Stimulated activated CD8-positive, alpha-beta memory T cell treated with anti-CD3 and anti-CD28 coated beads, Interleukin-7, amount 100 ng/mL, for 4 hours (primary cell): Measurements from ENCODE around the gene FOXA2.
"Not testable (repeated sequence)": the region's sequence is repeated elsewhere in the genome, so short reads cannot be mapped to it uniquely, and the experiment has no call there.

Experiments
- DNase-seq, 2 donors: peaks; one replicate each; pipeline ENCODE4 v3.0.0-alpha.2; 2020; ENCODE audit warnings: low read depth in 2 of 2

FOXA2 gene

GRCh38 chr20:22567944-22568871 is 16.2 kb downstream of the FOXA2 start:
- DNase-seq: no peak

- DNase-seq: no peak
Observed at GRCh38 chr20:22566876-22567658, 17.3 kb downstream of the FOXA2 start.

GRCh38 chr20:22563062-22563965 is 21.1 kb downstream of the FOXA2 start:
- no peak for DNase-seq

- DNase-seq: no peak
Observed at GRCh38 chr20:22562620-22563019, 21.8 kb downstream of the FOXA2 start.

DNA sequence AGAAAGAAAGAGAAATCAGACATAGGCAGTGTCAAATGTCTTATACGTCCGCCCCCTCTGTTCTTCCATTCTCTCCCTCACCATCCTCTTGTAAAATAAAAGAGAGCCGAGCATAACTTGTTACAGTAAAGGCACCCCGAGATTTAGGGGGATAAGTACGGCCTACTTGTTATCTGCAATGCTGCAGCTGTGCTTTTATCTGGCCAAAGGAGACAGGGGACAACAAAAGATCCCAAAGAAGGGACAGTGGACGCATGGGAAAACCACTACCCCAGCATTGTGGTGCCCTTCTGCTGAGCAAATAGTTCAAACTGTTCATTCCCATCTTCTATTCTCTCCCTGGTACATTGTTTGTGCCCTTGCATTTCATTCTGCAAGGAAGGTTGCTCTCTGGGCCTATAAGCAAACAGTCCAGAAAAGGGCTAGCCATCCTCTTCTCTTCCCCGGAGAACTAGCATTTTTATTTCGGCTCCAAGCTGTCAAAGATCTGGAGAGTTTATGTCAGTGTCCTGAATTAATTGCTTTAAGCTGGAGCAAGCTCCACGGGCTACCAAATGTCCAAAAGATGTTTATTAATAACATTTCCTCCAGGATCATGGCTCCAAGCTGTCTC is 22.3 kb downstream of the FOXA2 start:
- DNase-seq: no peak

- DNase-seq: no peak
Observed at GRCh38 chr20:22560817-22561216, 23.6 kb downstream of the FOXA2 start.

DNA sequence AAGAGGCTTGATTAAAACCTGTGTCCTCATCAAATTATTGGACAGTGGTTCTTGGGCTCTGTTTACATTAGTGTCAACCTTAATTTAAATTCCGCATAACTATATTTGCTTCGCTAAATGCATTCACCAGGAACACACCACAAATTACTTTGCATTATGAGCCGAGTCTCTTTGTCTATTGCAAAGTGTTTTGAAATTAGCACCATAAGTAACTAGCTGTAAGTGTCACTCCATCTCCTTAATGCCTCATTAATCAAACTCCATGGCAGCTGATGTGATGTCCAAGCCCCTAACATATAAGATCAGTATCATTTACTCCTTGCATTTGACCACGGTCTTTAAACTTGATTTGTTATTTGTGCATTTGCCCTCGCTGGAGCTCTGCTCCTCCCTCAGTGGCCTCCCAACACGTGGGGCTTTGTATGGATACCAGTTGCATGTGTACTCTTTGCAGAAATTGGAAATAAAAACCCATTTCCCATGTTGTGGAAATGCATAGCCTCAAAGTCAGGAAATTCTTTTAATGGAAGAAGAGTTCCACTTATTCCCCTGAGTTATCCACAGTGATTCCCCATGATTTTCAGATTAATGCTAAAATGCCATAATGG is 24.6 kb downstream of the FOXA2 start:
- DNase-seq: no peak

- DNase-seq: no peak
Observed at GRCh38 chr20:22557403-22558276, 26.7 kb downstream of the FOXA2 start.

GRCh38 chr20:22556565-22557056 is 27.8 kb downstream of the FOXA2 start:
- DNase-seq: no peak

- DNase-seq: no peak
Observed at GRCh38 chr20:22555791-22556564, 28.4 kb downstream of the FOXA2 start.

- no peak for DNase-seq
Observed at GRCh38 chr20:22554391-22554790, 30.0 kb downstream of the FOXA2 start.

DNA sequence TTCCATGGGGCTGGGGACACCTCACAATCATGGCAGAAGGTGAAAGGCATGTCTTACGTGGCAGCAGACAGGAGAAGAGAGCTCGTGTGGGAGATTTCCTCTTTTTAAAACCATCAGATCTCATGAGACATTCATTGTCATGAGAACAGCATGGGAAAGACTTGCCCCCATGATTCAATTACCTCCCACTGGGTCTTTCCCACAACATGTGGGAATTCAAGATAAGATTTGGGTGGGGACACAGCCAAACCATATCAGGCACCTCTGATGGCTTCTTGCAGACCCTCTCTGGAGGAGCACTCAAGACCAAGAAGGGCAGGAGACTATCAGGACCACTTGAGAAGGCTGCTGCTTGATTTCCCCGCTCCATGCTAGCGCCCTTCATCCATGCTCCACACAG is 33.9 kb downstream of the FOXA2 start:
- DNase-seq: not testable (repeated sequence)

DNA sequence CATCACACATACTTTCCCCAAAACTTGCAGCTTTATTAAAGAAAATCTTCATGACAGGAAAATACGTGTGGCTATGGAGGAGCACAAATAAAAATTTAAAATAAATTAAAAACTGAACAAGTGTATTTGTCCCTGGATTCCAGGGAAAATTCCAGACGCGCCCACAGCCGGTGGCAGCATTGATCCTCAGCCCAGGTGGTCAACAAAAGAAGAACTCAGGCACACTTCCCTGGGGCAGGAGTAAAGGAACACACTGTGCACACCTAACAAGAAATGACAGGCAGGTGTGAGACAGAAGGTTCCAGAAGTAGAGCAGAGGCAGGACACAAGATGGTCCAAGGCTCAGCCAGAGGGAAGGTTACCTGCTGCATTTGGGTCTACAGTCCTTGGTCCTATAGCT is 36.3 kb downstream of the FOXA2 start:
- DNase-seq: no peak

- no peak for DNase-seq
Observed at GRCh38 chr20:22546344-22546743, 38.0 kb downstream of the FOXA2 start.

DNA sequence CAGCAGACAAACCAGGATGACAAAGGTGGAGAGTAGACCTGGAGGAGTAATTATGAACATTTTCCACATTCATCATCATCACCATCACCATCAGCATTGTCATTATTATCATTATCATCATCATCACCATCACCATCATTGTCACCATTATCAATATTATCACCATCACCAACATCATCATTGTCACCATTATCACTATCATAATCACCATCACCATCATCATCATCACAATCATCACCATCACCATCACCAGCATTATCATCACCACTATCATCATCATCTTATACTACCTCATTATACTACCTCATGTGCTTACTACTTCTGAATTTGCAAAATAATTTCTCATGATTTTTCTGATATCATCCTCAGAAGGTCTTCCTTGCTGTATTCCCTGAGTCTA is 39.3 kb downstream of the FOXA2 start:
- no peak for DNase-seq

DNA sequence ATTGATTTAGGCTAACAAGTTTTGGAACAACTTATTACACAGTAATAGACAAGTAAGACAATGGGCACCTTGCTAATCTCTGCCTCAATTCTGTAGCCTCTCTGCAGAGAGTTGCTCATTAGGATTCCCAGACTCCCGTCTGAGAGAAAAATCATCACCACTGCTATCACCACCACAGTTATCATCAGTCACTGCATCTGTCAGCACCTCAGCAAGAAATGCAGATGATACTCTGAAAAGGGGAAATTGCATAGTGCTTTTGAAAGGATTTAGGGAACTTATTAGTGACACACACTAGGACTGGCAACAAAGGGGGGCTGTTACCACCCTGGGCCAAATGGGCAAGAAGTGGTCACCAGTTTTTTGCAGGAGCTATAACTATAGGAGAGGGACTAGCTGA is 39.9 kb downstream of the FOXA2 start:
- DNase-seq: no peak

GRCh38 chr20:22542427-22542826 is 41.9 kb downstream of the FOXA2 start:
- no peak for DNase-seq

DNA sequence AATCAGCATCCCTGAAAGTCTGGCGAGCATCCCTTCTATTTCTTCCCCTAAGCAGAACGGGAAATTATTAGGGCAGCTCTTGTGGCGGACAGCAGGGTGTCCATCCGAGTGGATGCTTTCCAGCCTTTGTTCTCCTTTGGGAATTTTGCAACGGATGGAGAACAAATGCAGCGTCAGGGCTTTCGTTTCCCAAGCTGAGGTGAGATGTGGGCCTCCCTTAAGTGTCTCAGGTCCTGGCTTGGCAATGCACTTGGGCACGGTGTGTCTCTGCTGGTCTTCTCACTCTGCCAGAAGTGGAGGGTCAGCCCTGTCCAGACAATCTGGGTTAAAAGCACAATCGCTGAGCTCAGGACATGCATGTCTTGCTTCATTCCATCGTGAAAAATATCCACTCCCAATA is 43.5 kb downstream of the FOXA2 start:
- no peak for DNase-seq
